Measurements from ENCODE around the gene PERM1.

PERM1 gene

DNA sequence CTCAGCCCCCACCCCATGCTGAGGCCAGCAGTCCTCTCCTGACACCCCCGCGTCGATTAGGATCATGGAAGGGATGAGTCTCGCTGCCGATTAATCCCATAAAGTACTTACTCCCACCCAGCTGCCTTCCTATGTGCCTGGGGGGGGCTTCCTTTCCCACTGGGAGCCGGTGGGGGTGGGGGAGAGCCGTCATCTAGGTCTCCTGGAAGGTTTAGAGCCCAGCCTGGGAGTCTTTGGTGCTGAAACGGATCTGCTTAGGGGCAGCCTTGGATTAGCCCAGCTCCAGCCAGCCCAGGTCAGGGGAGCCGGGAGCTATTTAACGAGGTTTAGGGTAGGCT is 48.3 kb downstream of the PERM1 start:
- H2AFZ ChIP-seq (ENCODE audit: low read depth, low read length, severe bottlenecking), result no peak overlapping the region
- no peak for TF ChIP-seq EZH2phosphoT487 (conservative IDR thresholded peaks at IDR 0.05; ENCODE audit: low read length)
- TF ChIP-seq, protein P1, sequence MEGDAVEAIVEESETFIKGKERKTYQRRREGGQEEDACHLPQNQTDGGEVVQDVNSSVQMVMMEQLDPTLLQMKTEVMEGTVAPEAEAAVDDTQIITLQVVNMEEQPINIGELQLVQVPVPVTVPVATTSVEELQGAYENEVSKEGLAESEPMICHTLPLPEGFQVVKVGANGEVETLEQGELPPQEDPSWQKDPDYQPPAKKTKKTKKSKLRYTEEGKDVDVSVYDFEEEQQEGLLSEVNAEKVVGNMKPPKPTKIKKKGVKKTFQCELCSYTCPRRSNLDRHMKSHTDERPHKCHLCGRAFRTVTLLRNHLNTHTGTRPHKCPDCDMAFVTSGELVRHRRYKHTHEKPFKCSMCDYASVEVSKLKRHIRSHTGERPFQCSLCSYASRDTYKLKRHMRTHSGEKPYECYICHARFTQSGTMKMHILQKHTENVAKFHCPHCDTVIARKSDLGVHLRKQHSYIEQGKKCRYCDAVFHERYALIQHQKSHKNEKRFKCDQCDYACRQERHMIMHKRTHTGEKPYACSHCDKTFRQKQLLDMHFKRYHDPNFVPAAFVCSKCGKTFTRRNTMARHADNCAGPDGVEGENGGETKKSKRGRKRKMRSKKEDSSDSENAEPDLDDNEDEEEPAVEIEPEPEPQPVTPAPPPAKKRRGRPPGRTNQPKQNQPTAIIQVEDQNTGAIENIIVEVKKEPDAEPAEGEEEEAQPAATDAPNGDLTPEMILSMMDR (IDR thresholded peaks at IDR 0.05; ENCODE audit: insufficient read depth, low read length, poor library complexity, severe bottlenecking), result no peak
- no peaks in the 10 kb centered on the region for H3K79me2 ChIP-seq (ENCODE audit: insufficient read depth, low read length)
- no peaks in the 10 kb centered on the region for H4K20me1 ChIP-seq (ENCODE audit: low read depth, low read length)
- H3K9me3 ChIP-seq (ENCODE audit: insufficient read depth, low read length), result no peaks in the 10 kb centered on the region
- no peak overlapping the region for H3K4me2 ChIP-seq (ENCODE audit: low read depth, low read length, poor library complexity, severe bottlenecking)
- no peak overlapping the region for H3K27ac ChIP-seq (ENCODE audit: low read depth, low read length)
- H3F3A ChIP-seq (ENCODE audit: insufficient read depth), result no peaks in the 10 kb centered on the region
- H3K9me2 ChIP-seq (replicated peaks; ENCODE audit: insufficient read depth, low read length), result no peaks in the 10 kb centered on the region
- H3K27me3 ChIP-seq (ENCODE audit: low read length), result no peaks in the 10 kb centered on the region
- H3K9ac ChIP-seq (ENCODE audit: low read length), result no peak overlapping the region
- no peak overlapping the region for H3K4me3 ChIP-seq (ENCODE audit: insufficient read depth, low read length, poor library complexity, severe bottlenecking)
- H3K36me3 ChIP-seq (ENCODE audit: low read length), result no peaks in the 10 kb centered on the region

DNA sequence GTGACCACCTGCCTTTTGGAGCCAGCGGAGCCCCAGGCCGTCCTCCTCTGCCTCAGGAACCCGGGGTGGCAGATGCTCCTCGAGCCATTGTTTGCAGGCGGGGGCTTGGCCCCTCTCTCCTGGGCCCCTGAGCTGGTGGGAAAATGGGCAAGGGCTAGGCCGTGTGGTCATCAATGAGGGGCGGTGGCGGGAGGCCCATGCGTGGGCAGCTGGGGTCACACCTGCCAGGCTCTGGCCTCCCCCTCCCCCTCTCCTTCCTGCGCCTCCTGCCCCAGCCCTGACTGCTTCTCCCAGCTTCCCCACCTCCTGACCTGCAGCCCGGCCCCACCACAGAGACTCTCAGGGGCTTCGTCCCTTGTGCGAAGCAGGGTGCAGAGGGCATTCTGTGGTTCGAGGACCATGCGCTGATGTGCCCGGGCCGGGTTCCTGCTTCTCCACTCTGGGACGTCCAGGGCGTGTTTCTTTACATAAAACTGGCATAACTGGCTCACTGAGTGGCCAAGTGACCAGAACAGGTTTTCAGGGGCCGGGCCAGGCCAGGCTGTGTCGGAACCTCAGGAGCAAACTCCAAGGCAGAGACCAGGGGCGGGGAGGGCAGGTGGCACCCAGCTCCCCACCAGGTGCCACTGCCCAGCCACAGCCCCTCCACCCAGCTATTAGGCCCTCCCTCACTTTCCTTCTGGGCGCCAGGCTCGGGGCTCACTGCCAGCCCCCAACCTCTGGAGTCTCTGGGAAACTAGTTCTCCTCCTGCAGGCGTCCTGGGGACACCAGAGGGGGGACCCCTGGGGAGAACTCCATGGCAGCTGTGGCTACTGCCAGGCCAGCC is 48.9 kb downstream of the PERM1 start:
- no peak overlapping the region for H3K4me3 ChIP-seq (ENCODE audit: insufficient read depth, low read length, poor library complexity, severe bottlenecking)
- no peaks in the 10 kb centered on the region for H3K27me3 ChIP-seq (ENCODE audit: low read length)

DNA sequence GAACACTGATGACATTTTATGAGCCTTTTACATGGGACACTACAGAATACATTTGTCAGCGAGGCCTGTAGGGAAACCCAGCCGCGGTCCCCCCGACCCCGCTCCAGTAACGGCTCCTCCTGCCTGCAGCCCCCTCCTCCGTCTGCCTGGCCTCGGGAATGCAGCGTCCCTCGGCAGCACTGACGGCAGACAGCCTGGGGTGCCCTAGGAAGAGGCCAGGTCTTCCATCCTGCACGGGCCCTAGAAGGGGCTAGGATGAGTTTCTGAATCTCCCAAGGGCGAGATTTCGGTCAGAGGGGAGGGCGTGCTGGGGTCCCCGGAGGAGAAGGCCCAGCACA is 49.8 kb downstream of the PERM1 start:
- no peaks in the 10 kb centered on the region for H3K27me3 ChIP-seq (ENCODE audit: low read length)
- no peaks in the 10 kb centered on the region for H3K79me2 ChIP-seq (ENCODE audit: insufficient read depth, low read length)
- no peaks in the 10 kb centered on the region for H3K9me3 ChIP-seq (ENCODE audit: insufficient read depth, low read length)
- TF ChIP-seq, protein P1 (IDR thresholded peaks at IDR 0.05; ENCODE audit: insufficient read depth, low read length, poor library complexity, severe bottlenecking), result no peak
- no peak for TF ChIP-seq EZH2phosphoT487 (conservative IDR thresholded peaks at IDR 0.05; ENCODE audit: low read length)
- H3K36me3 ChIP-seq (ENCODE audit: low read length), result no peaks in the 10 kb centered on the region
- no peaks in the 10 kb centered on the region for H4K20me1 ChIP-seq (ENCODE audit: low read depth, low read length)
- H3F3A ChIP-seq (ENCODE audit: insufficient read depth), result no peaks in the 10 kb centered on the region
- H3K4me3 ChIP-seq (ENCODE audit: insufficient read depth, low read length, poor library complexity, severe bottlenecking), result no peak overlapping the region
- no peak overlapping the region for H2AFZ ChIP-seq (ENCODE audit: low read depth, low read length, severe bottlenecking)
- H3K4me2 ChIP-seq (ENCODE audit: low read depth, low read length, poor library complexity, severe bottlenecking), result no peak overlapping the region
- H3K9me2 ChIP-seq (replicated peaks; ENCODE audit: insufficient read depth, low read length), result no peaks in the 10 kb centered on the region
- no peak overlapping the region for H3K9ac ChIP-seq (ENCODE audit: low read length)
- no peak overlapping the region for H3K27ac ChIP-seq (ENCODE audit: low read depth, low read length)

More for the DNA sequence above, 48.9 kb downstream of the PERM1 start:
- H3K36me3 ChIP-seq (ENCODE audit: low read length), result no peaks in the 10 kb centered on the region
- TF ChIP-seq, protein P1 (IDR thresholded peaks at IDR 0.05; ENCODE audit: insufficient read depth, low read length, poor library complexity, severe bottlenecking), result no peak
- TF ChIP-seq EZH2phosphoT487 (conservative IDR thresholded peaks at IDR 0.05; ENCODE audit: low read length), result no peak
- no peaks in the 10 kb centered on the region for H3K9me3 ChIP-seq (ENCODE audit: insufficient read depth, low read length)
- H3K9ac ChIP-seq (ENCODE audit: low read length), result no peak overlapping the region
- no peak overlapping the region for H3K4me2 ChIP-seq (ENCODE audit: low read depth, low read length, poor library complexity, severe bottlenecking)
- H3K27ac ChIP-seq (ENCODE audit: low read depth, low read length), result no peak overlapping the region
- no peaks in the 10 kb centered on the region for H3K9me2 ChIP-seq (replicated peaks; ENCODE audit: insufficient read depth, low read length)
- H2AFZ ChIP-seq (ENCODE audit: low read depth, low read length, severe bottlenecking), result no peak overlapping the region
- no peaks in the 10 kb centered on the region for H4K20me1 ChIP-seq (ENCODE audit: low read depth, low read length)
- no peaks in the 10 kb centered on the region for H3F3A ChIP-seq (ENCODE audit: insufficient read depth)
- H3K79me2 ChIP-seq (ENCODE audit: insufficient read depth, low read length), result no peaks in the 10 kb centered on the region

Measured in SU-DHL-6 (cell line).